GM04504 (cell line): Measurements from ENCODE around the gene MSI1.

ENCODE experiments used
- DNase-seq: peaks from one replicate; pipeline ENCODE4 v3.0.0-alpha.2; 2012; ENCODE audit warnings: low read depth

Gene MSI1

GRCh38 chr12:120376934-120377572 is 8.1 kb upstream of the MSI1 start:
- DNase-seq, result no peak

- no peak for DNase-seq
These were observed 7.5 kb upstream of the MSI1 start for GRCh38 chr12:120376416-120376815.

GRCh38 chr12:120376009-120376408 is 7.0 kb upstream of the MSI1 start:
- no peak for DNase-seq

- DNase-seq, result no peak
These were observed 4.7 kb upstream of the MSI1 start for GRCh38 chr12:120373683-120374082.

- DNase-seq, result no peak
These were observed 1.6 kb upstream of the MSI1 start for GRCh38 chr12:120370343-120371243.

- no peak for DNase-seq
These were observed 809 bp upstream of the MSI1 start for GRCh38 chr12:120369603-120370342.

GRCh38 chr12:120367924-120368788 is 808 bp downstream of the MSI1 start:
- no peak for DNase-seq

- DNase-seq, result no peak
These were observed 1.6 kb downstream of the MSI1 start for GRCh38 chr12:120367233-120367923.

- DNase-seq, result no peak
These were observed 2.1 kb downstream of the MSI1 start for GRCh38 chr12:120366845-120367232.

GRCh38 chr12:120366341-120366705 is 2.6 kb downstream of the MSI1 start:
- DNase-seq, result no peak

- no peak for DNase-seq
These were observed 3.2 kb downstream of the MSI1 start for GRCh38 chr12:120365675-120366340.

- DNase-seq, result no peak
These were observed 4.5 kb downstream of the MSI1 start for GRCh38 chr12:120364487-120364886.

- DNase-seq, result no peak
These were observed 5.6 kb downstream of the MSI1 start for GRCh38 chr12:120363274-120363855.

GRCh38 chr12:120362516-120363273 is 6.3 kb downstream of the MSI1 start:
- DNase-seq, result no peak

- DNase-seq, result peak; percentile 24
These were observed 7.3 kb downstream of the MSI1 start for GRCh38 chr12:120361506-120362208.

- DNase-seq, result no peak
These were observed 9.8 kb downstream of the MSI1 start for GRCh38 chr12:120359128-120359527.

- no peak for DNase-seq
These were observed 10.4 kb downstream of the MSI1 start for GRCh38 chr12:120358412-120359100.

- DNase-seq, result no peak
These were observed 11.9 kb downstream of the MSI1 start for GRCh38 chr12:120357104-120357503.
